Transverse colon (tissue), 4 donors: ENCODE measurements around the gene KRT71. TPM values are rescaled to one million over a fixed set of nuclear protein-coding genes. Genes with fewer than 3 reads are reported as not detected.

Experiments used
- DNase-seq: peaks from one replicate; pipeline ENCODE4 v3.0.0-alpha.2; 2019
- H3K27ac ChIP-seq, 4 donors: fragments of 200-600 bp; sonication (generic); 2 replicates each; pipeline ENCODE4 v1.5.1; 2016 to 2018; ENCODE audit warnings: inconsistent platforms in 4 of 4
- H3K27me3 ChIP-seq: fragments of 200-600 bp; sonication (generic); 2 replicates; pipeline ENCODE4 v1.5.1; 2017; ENCODE audit warnings: inconsistent platforms
- H3K36me3 ChIP-seq, 4 donors: fragments of 200-600 bp; sonication (generic); 2 replicates each; pipeline ENCODE4 v1.5.1; 2017 to 2019; ENCODE audit warnings: inconsistent platforms in 4 of 4
- H3K4me1 ChIP-seq, 4 donors: fragments of 200-600 bp; sonication (generic); 2 replicates each; pipeline ENCODE4 v1.5.1; 2017 to 2020; ENCODE audit warnings: inconsistent platforms in 4 of 4
- H3K4me3 ChIP-seq, 4 donors: fragments of 200-600 bp; sonication (generic); 1 replicate in 1 of 4; 2 replicates in 3 of 4; pipeline versions ENCODE4 v1.5.1 to v1.6.1; 2017 to 2019; ENCODE audit warnings: inconsistent platforms in 4 of 4
- H3K9me3 ChIP-seq, 2 donors: fragments of 200-600 bp; sonication (generic); 2 replicates each; pipeline ENCODE4 v1.5.1; 2017 to 2019; ENCODE audit warnings: inconsistent platforms in 2 of 2
- CTCF ChIP-seq, 5 experiments: fragments of 200-600 bp in 3 of 5; fragments of 450-650 bp in 2 of 5; sonication (generic) in 3 of 5; IDR thresholded peaks; 1 replicate in 2 of 5; 2 replicates in 3 of 5; pipeline ENCODE4 v1.5.1; 2016 to 2017; ENCODE audit warnings: antibody characterized with exemption in 5 of 5, inconsistent platforms in 3 of 5, mild to moderate bottlenecking in 2 of 5, moderate library complexity in 1 of 5
- EP300 ChIP-seq: sonication (generic); formaldehyde crosslinking; IDR thresholded peaks from one replicate; pipeline ENCODE4 v1.6.1; 2017; ENCODE audit warnings: antibody characterized with exemption, low read depth
- POLR2A ChIP-seq: fragments of 450-650 bp; IDR thresholded peaks from one replicate; pipeline ENCODE4 v1.6.1; 2016; ENCODE audit warnings: antibody characterized with exemption, mild to moderate bottlenecking, moderate library complexity
- POLR2AphosphoS5 ChIP-seq, 3 donors: sonication (generic); formaldehyde crosslinking; IDR thresholded peaks; one replicate each; pipeline ENCODE4 v1.6.1; 2016; ENCODE audit warnings: antibody characterized with exemption in 3 of 3
- WGBS, 2 donors: methylation state at CpG; one replicate each; pipeline ENCODE4 v1.1.5; 2018; ENCODE audit warnings: low coverage in 1 of 2; 5-methylcytosine and 5-hydroxymethylcytosine counted together
- in situ Hi-C, 4 donors: fragments of 200-750 bp; cut with MboI; loops; one replicate each; pipeline versions ENCODE4 v1.15.0 to v1.15.1; 2017; ENCODE audit warnings: low sequenced_read_pairs in 3 of 4, low pct_ligation_motif_present in 1 of 4, low pct_unique_long_range_greater_than_20kb in 1 of 4
- intact Hi-C: fragments of 100-400 bp; cut with DNase I; formaldehyde crosslinking; loops from one replicate; pipeline ENCODE4 v1.15.1; 2023; ENCODE audit warnings: low total_unique reads
- total RNA-seq, 4 donors: library from RNA; depleted of rRNA; stranded (reverse); fragments of >200 nt; gene quantifications; one replicate each; pipeline ENCODE4 v1.1.0, GENCODE V29; 2016

Gene KRT71
- total RNA-seq, 4 donors from 2014 or later: not detected

GRCh38 chr12:52527121-52527800 lies 25.7 kb downstream of the KRT71 start:
- Histone ChIP-seq H3K36me3 (no peaks in the 10 kb centered on the region), H3K27me3 (no peaks in the 10 kb centered on the region), H3K9me3 (no peaks in the 10 kb centered on the region), H3K4me3 (no peak overlapping the region), H3K4me1 (no peaks in the 10 kb centered on the region), H3K27ac (no peak overlapping the region)
- WGBS, 2 donors: 79% methylated on average over 4 of the region's 4 CpGs; no CpG with 5 or more reads in 1 of the 2 donors
- intact Hi-C loops (no loop called here), in situ Hi-C loops (no loop called here)
- TF ChIP-seq EP300 (no peak), POLR2A (no peak)
- no peak for DNase-seq

- in situ Hi-C loops: no loop called here
- no peak overlapping the region for H3K27ac ChIP-seq
- no peaks in the 10 kb centered on the region for H3K36me3 ChIP-seq
- DNase-seq: no peak
- H3K4me3 ChIP-seq: no peak overlapping the region
- WGBS, 2 donors: 80% methylated on average over 8 of the region's 8 CpGs; no CpG with 5 or more reads in 1 of the 2 donors
- no peaks in the 10 kb centered on the region for H3K9me3 ChIP-seq
- intact Hi-C loops: no loop called here
- H3K4me1 ChIP-seq: no peaks in the 10 kb centered on the region
- no peak for TF ChIP-seq POLR2A
- TF ChIP-seq EP300: no peak
- no peak for TF ChIP-seq POLR2AphosphoS5 (IDR thresholded peaks at IDR 0.05)
- no peak for TF ChIP-seq CTCF (IDR thresholded peaks at IDR 0.05)
- H3K27me3 ChIP-seq: no peaks in the 10 kb centered on the region
These were observed 26.4 kb downstream of the KRT71 start for GRCh38 chr12:52526511-52526951.

- Histone ChIP-seq H3K36me3 (no peaks in the 10 kb centered on the region), H3K4me3 (no peak overlapping the region), H3K27ac (no peak overlapping the region), H3K9me3 (no peaks in the 10 kb centered on the region), H3K4me1 (no peaks in the 10 kb centered on the region), H3K27me3 (no peaks in the 10 kb centered on the region)
- no peak for DNase-seq
- WGBS, 2 donors: 77 to 85% methylated on average over 5 to 13 of the region's 13 CpGs
- in situ Hi-C loops: no loop called here
- intact Hi-C loops: no loop called here
- TF ChIP-seq POLR2A (no peak), POLR2AphosphoS5 (IDR thresholded peaks at IDR 0.05) (no peak), EP300 (no peak), CTCF (IDR thresholded peaks at IDR 0.05) (no peak)
These were observed 27.1 kb downstream of the KRT71 start for GRCh38 chr12:52525661-52526499.

GRCh38 chr12:52524898-52525591 lies 27.9 kb downstream of the KRT71 start:
- Histone ChIP-seq H3K4me3 (no peak overlapping the region), H3K27me3 (no peaks in the 10 kb centered on the region), H3K4me1 (no peaks in the 10 kb centered on the region), H3K36me3 (no peaks in the 10 kb centered on the region), H3K9me3 (no peaks in the 10 kb centered on the region), H3K27ac (no peak overlapping the region)
- intact Hi-C loops: no loop called here
- TF ChIP-seq CTCF (IDR thresholded peaks at IDR 0.05): no peak
- no peak for TF ChIP-seq EP300
- TF ChIP-seq POLR2A: no peak
- no peak for TF ChIP-seq POLR2AphosphoS5 (IDR thresholded peaks at IDR 0.05)
- WGBS, 2 donors: 81% methylated on average over 5 of the region's 5 CpGs; no CpG with 5 or more reads in 1 of the 2 donors
- no peak for DNase-seq
- in situ Hi-C loops: no loop called here
